PC-3 (cell line): ENCODE results near the gene CCNF. TPM values are rescaled to one million over a fixed set of nuclear protein-coding genes. Genes with fewer than 3 reads are reported as not detected.

Experiments
- ATAC-seq: fragments of 200-7000 bp; cut with Tn5 transposase; 2 replicates; pipeline ENCODE4 v1.9.1; 2020; ENCODE audit warnings: mild to moderate bottlenecking, moderate library complexity
- BruUV-seq: library from RNA; stranded (reverse); fragments of 400-500 nt; replicated peaks from 2 replicates; lab custom pipeline; 2021; lab: Mats Ljungman, UMichigan
- CTCF ChIA-PET: fragments of 300-600 bp; sonication (Branson Sonifier 250); formaldehyde crosslinking; loops from one replicate; lab custom pipeline; 2022; ENCODE audit warnings: antibody characterized with exemption; lab: Charles Lee
- POLR2A ChIA-PET: fragments of 300-600 bp; sonication (Branson Sonifier 250); formaldehyde crosslinking; loops from one replicate; lab custom pipeline; 2022; ENCODE audit warnings: antibody characterized with exemption; ENCODE audit not compliant: unreplicated experiment; lab: Charles Lee
- DNase-seq: peaks from one replicate; pipeline ENCODE4 v3.0.0-alpha.2; 2015
- H2AFZ ChIP-seq: fragments of 300-600 bp; sonication (generic); 2 replicates; pipeline ENCODE4 v1.6.0; 2016; ENCODE audit warnings: antibody characterized with exemption, low read length
- H3F3A ChIP-seq: fragments of 300-600 bp; sonication (generic); one replicate; pipeline ENCODE4 v1.6.0; 2017; ENCODE audit warnings: antibody characterized with exemption, low read length, control low read depth, mild to moderate bottlenecking; ENCODE audit not compliant: unreplicated experiment
- H3K27ac ChIP-seq: fragments of 300-600 bp; sonication (generic); 2 replicates; pipeline ENCODE4 v1.5.1; 2016; ENCODE audit warnings: mild to moderate bottlenecking, low read length
- H3K27me3 ChIP-seq: fragments of 300-600 bp; sonication (generic); 2 replicates; pipeline ENCODE4 v1.6.1; 2016; ENCODE audit warnings: low read length, mixed read lengths
- H3K36me3 ChIP-seq: fragments of 300-600 bp; sonication (generic); 2 replicates; pipeline ENCODE4 v1.6.1; 2016; ENCODE audit warnings: low read depth, mixed run types, low read length, mixed read lengths
- H3K4me1 ChIP-seq: fragments of 300-600 bp; sonication (generic); 2 replicates; pipeline ENCODE4 v1.5.1; 2016; ENCODE audit warnings: low read length; ENCODE audit not compliant: insufficient read depth
- H3K4me2 ChIP-seq: fragments of 300-600 bp; sonication (generic); 2 replicates; pipeline ENCODE4 v1.6.0; 2016; ENCODE audit warnings: low read length
- H3K4me3 ChIP-seq: fragments of 300-600 bp; sonication (generic); 2 replicates; pipeline ENCODE4 v1.5.1; 2016; ENCODE audit warnings: mild to moderate bottlenecking, low read length, mixed read lengths
- H3K79me2 ChIP-seq: fragments of 300-600 bp; sonication (generic); 2 replicates; pipeline ENCODE4 v1.6.1; 2017; ENCODE audit warnings: low read length, mixed read lengths
- H3K9ac ChIP-seq: fragments of 300-600 bp; sonication (generic); 2 replicates; pipeline ENCODE4 v1.6.0; 2016; ENCODE audit warnings: mild to moderate bottlenecking, low read length
- H3K9me2 ChIP-seq: fragments of 300-600 bp; sonication (generic); replicated peaks from 2 replicates; pipeline ENCODE4 v1.6.1; 2016; ENCODE audit warnings: mixed run types, low read length, mixed read lengths
- H3K9me3 ChIP-seq: fragments of 300-600 bp; sonication (generic); 2 replicates; pipeline ENCODE4 v1.6.1; 2016; ENCODE audit warnings: low read length, mixed read lengths
- H4K20me1 ChIP-seq: fragments of 300-600 bp; sonication (generic); 2 replicates; pipeline ENCODE4 v1.6.1; 2016; ENCODE audit warnings: low read length, mixed read lengths
- CTCF ChIP-seq: fragments of 300-600 bp; sonication (generic); conservative IDR thresholded peaks from 2 replicates; pipeline ENCODE4 v1.5.1; 2017; ENCODE audit warnings: antibody characterized with exemption, low read depth, mild to moderate bottlenecking, low read length
- EZH2 ChIP-seq: fragments of 300-600 bp; sonication (generic); IDR thresholded peaks from one replicate; pipeline ENCODE4 v1.6.1; 2017; ENCODE audit warnings: antibody characterized with exemption, mild to moderate bottlenecking, low read length; ENCODE audit not compliant: unreplicated experiment
- EZH2phosphoT487 ChIP-seq: fragments of 300-600 bp; sonication (generic); IDR thresholded peaks from 2 replicates; pipeline ENCODE4 v1.6.1; 2018; ENCODE audit warnings: mild to moderate bottlenecking, antibody characterized with exemption, low read length, borderline replicate concordance
- intact Hi-C: fragments of 100-400 bp; cut with micrococcal nuclease; formaldehyde crosslinking; loops from 2 replicates; pipeline ENCODE4 v1.9.0; 2023
- total RNA-seq: library from RNA; depleted of rRNA; stranded (reverse); fragments of >200 nt; gene quantifications from 2 replicates; pipeline ENCODE4 v1.2.3, GENCODE V29; 2014

CCNF gene
- total RNA-seq, 1 experiment from 2014 or later, result 26.8 TPM

GRCh38 chr16:2500918-2501750 lies 71.9 kb downstream of the CCNF start:
- no peak overlapping the region for H3K9ac ChIP-seq
- no peaks in the 10 kb centered on the region for H3K4me1 ChIP-seq
- no peak overlapping the region for H3K4me2 ChIP-seq
- H2AFZ ChIP-seq, result no peak overlapping the region
- TF ChIP-seq EZH2phosphoT487 (no peak), CTCF (peak; percentile 87)
- no peaks in the 10 kb centered on the region for H3K9me2 ChIP-seq
- H4K20me1 ChIP-seq, result no peaks in the 10 kb centered on the region
- no peak overlapping the region for H3K27ac ChIP-seq
- H3K9me3 ChIP-seq, result no peaks in the 10 kb centered on the region
- BruUV-seq, result no TSS peak
- intact Hi-C loops, result loop anchor here (1.0 kb wide), 1 partner anchor 71 kb away; no protein-coding TSS in a partner anchor
- no peaks in the 10 kb centered on the region for H3K79me2 ChIP-seq
- ChIA-PET CTCF (interaction anchor here (0.6 to 0.7 kb wide), 2 partner anchors 71 to 526 kb away, joined by 3 to 12 read pairs; no protein-coding TSS in a partner anchor), POLR2A (no interaction called here)
- no peaks in the 10 kb centered on the region for H3K36me3 ChIP-seq
- no peaks in the 10 kb centered on the region for H3F3A ChIP-seq
- peak; percentile 88 for ATAC-seq
- peak; percentile 59 for DNase-seq
- H3K4me3 ChIP-seq, result no peak overlapping the region
- no peaks in the 10 kb centered on the region for H3K27me3 ChIP-seq

GRCh38 chr16:2501946-2502895 lies 73.0 kb downstream of the CCNF start:
- Histone ChIP-seq H3K9me2 (no peaks in the 10 kb centered on the region), H3F3A (no peaks in the 10 kb centered on the region), H3K4me2 (no peak overlapping the region), H3K9ac (no peak overlapping the region), H4K20me1 (no peaks in the 10 kb centered on the region), H3K4me1 (no peaks in the 10 kb centered on the region), H3K36me3 (no peaks in the 10 kb centered on the region), H3K9me3 (no peaks in the 10 kb centered on the region), H2AFZ (no peak overlapping the region), H3K4me3 (no peak overlapping the region), H3K27me3 (no peaks in the 10 kb centered on the region), H3K79me2 (no peaks in the 10 kb centered on the region), H3K27ac (no peak overlapping the region)
- DNase-seq (no peak), ATAC-seq (no peak)
- no peak for TF ChIP-seq EZH2
- no peak for TF ChIP-seq EZH2phosphoT487
- no peak for TF ChIP-seq CTCF
- no TSS peak for BruUV-seq
- intact Hi-C loops, result loop anchor here (1.0 kb wide), 1 partner anchor 72 kb away; no protein-coding TSS in a partner anchor
- ChIA-PET POLR2A (no interaction called here), CTCF (interaction anchor here (0.6 kb wide), 1 partner anchor 525 kb away, joined by 12 read pairs; no protein-coding TSS in a partner anchor)
